Measurements from ENCODE around the gene KCTD20.

KCTD20 gene

GRCh38 chr6:36505744-36506534 lies 63.1 kb downstream of the KCTD20 start:
- Histone ChIP-seq H3K9me2 (replicated peaks; ENCODE audit: low read depth, low read length) (no peaks in the 10 kb centered on the region), H2AFZ (ENCODE audit: low read length) (no peak overlapping the region), H4K20me1 (ENCODE audit: insufficient read depth, low read length, poor library complexity, severe bottlenecking) (no peaks in the 10 kb centered on the region), H3K79me2 (ENCODE audit: insufficient read depth, low read length) (no peaks in the 10 kb centered on the region), H3F3A (ENCODE audit: low read depth) (no peaks in the 10 kb centered on the region), H3K9me3 (ENCODE audit: insufficient read depth, low read depth, low read length) (no peaks in the 10 kb centered on the region), H3K36me3 (ENCODE audit: insufficient read depth, low read length) (peaks cover 56% of the 10 kb centered on the region; the same call in 1 of the 2 replicates), H3K27me3 (ENCODE audit: insufficient read depth, low read length, poor library complexity, severe bottlenecking) (no peaks in the 10 kb centered on the region), H3K4me2 (ENCODE audit: low read depth, low read length, poor library complexity, severe bottlenecking) (no peak overlapping the region), H3K4me3 (ENCODE audit: low read length, poor library complexity, severe bottlenecking) (no peak overlapping the region), H3K4me1 (ENCODE audit: insufficient read depth, low read length, poor library complexity, severe bottlenecking) (no peaks in the 10 kb centered on the region), H3K9ac (ENCODE audit: low read depth, low read length, poor library complexity, severe bottlenecking) (no peak overlapping the region)
- TF ChIP-seq CTCF (conservative IDR thresholded peaks at IDR 0.05; ENCODE audit: low read length), result no peak
- TF ChIP-seq EZH2phosphoT487 (IDR thresholded peaks at IDR 0.05; ENCODE audit: borderline replicate concordance), result no peak

DNA sequence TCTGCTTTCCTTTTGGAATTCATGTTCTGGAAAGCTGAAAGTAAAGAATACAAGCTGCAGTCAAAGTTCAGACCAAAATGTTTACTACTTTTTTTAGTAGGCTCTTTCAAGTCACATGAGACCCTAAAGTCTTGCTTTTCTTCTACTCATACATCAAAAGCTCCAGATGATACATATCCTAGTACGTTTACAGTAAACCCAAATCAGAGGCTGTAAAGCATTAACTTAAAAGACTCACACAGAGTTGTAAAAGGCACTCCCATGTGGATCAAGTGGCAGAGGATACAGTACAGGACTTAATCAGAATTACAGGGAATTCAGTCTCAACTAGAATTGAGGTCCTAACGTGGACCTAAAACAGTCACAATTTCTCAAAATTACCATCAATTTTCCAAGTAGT lies 63.8 kb downstream of the KCTD20 start:
- no peaks in the 10 kb centered on the region for H4K20me1 ChIP-seq (ENCODE audit: insufficient read depth, low read length, poor library complexity, severe bottlenecking)
- no peak overlapping the region for H2AFZ ChIP-seq (ENCODE audit: low read length)
- peaks cover 60% of the 10 kb centered on the region; the same call in 1 of the 2 replicates for H3K36me3 ChIP-seq (ENCODE audit: insufficient read depth, low read length)
- H3F3A ChIP-seq (ENCODE audit: low read depth), result no peaks in the 10 kb centered on the region
- H3K9me3 ChIP-seq (ENCODE audit: insufficient read depth, low read depth, low read length), result no peaks in the 10 kb centered on the region
- H3K79me2 ChIP-seq (ENCODE audit: insufficient read depth, low read length), result no peaks in the 10 kb centered on the region
- H3K4me3 ChIP-seq (ENCODE audit: low read length, poor library complexity, severe bottlenecking), result no peak overlapping the region
- H3K9ac ChIP-seq (ENCODE audit: low read depth, low read length, poor library complexity, severe bottlenecking), result no peak overlapping the region
- no peaks in the 10 kb centered on the region for H3K4me1 ChIP-seq (ENCODE audit: insufficient read depth, low read length, poor library complexity, severe bottlenecking)
- H3K4me2 ChIP-seq (ENCODE audit: low read depth, low read length, poor library complexity, severe bottlenecking), result no peak overlapping the region
- H3K9me2 ChIP-seq (replicated peaks; ENCODE audit: low read depth, low read length), result no peaks in the 10 kb centered on the region
- TF ChIP-seq CTCF (conservative IDR thresholded peaks at IDR 0.05; ENCODE audit: low read length) (no peak), EZH2phosphoT487 (IDR thresholded peaks at IDR 0.05; ENCODE audit: borderline replicate concordance) (no peak)
- H3K27me3 ChIP-seq (ENCODE audit: insufficient read depth, low read length, poor library complexity, severe bottlenecking), result no peaks in the 10 kb centered on the region

DNA sequence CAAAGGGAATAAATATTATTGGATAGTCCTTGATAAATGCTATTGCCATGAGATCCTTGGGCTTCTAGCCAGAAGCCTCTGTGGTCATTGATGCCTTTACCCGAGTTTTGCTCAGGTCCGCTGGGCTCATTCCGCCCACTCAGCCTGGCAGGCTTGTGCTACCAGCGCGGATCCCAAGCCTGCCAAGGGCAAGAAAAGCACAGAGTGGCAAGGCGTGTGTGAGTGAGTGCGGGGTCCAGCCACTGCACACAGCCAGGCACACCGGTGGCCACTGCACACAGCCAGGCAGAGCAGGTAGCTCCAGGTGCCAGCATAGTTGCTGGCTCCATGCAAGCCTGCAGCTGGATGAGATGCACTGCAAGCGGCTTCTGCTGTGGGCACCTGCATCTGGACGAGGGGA lies 65.7 kb downstream of the KCTD20 start:
- no peaks in the 10 kb centered on the region for H3K9me2 ChIP-seq (replicated peaks; ENCODE audit: low read depth, low read length)
- no peaks in the 10 kb centered on the region for H3K9me3 ChIP-seq (ENCODE audit: insufficient read depth, low read depth, low read length)
- H4K20me1 ChIP-seq (ENCODE audit: insufficient read depth, low read length, poor library complexity, severe bottlenecking), result no peaks in the 10 kb centered on the region
- peaks cover 66% of the 10 kb centered on the region for H3K36me3 ChIP-seq (ENCODE audit: insufficient read depth, low read length)
- H3K4me1 ChIP-seq (ENCODE audit: insufficient read depth, low read length, poor library complexity, severe bottlenecking), result no peaks in the 10 kb centered on the region
- no peak overlapping the region for H3K4me3 ChIP-seq (ENCODE audit: low read length, poor library complexity, severe bottlenecking)
- H3K79me2 ChIP-seq (ENCODE audit: insufficient read depth, low read length), result no peaks in the 10 kb centered on the region
- H3K27me3 ChIP-seq (ENCODE audit: insufficient read depth, low read length, poor library complexity, severe bottlenecking), result no peaks in the 10 kb centered on the region
- TF ChIP-seq EZH2phosphoT487 (IDR thresholded peaks at IDR 0.05; ENCODE audit: borderline replicate concordance) (no peak), CTCF (conservative IDR thresholded peaks at IDR 0.05; ENCODE audit: low read length) (no peak)
- H2AFZ ChIP-seq (ENCODE audit: low read length), result no peak overlapping the region
- H3F3A ChIP-seq (ENCODE audit: low read depth), result no peaks in the 10 kb centered on the region
- no peak overlapping the region for H3K9ac ChIP-seq (ENCODE audit: low read depth, low read length, poor library complexity, severe bottlenecking)
- no peak overlapping the region for H3K4me2 ChIP-seq (ENCODE audit: low read depth, low read length, poor library complexity, severe bottlenecking)
